Vagina (tissue), 2 donors: ENCODE data around the gene PTPN4. TPM values are rescaled to one million over a fixed set of nuclear protein-coding genes. Genes with fewer than 3 reads are reported as not detected.

Source experiments
- DNase-seq, 2 donors: peaks; one replicate each; pipeline ENCODE4 v3.0.0-alpha.2; 2017; ENCODE audit errors: extremely low spot score in 2 of 2
- H3K27ac ChIP-seq: fragments of 200-600 bp; sonication (generic); one replicate; pipeline ENCODE4 v1.5.1; 2019
- H3K27me3 ChIP-seq: fragments of 200-600 bp; sonication (generic); one replicate; pipeline ENCODE4 v1.5.1; 2019
- H3K36me3 ChIP-seq, 2 donors: fragments of 200-600 bp; sonication (generic); one replicate each; pipeline ENCODE4 v1.5.1; 2017 to 2019
- H3K4me1 ChIP-seq: fragments of 200-600 bp; sonication (generic); one replicate; pipeline ENCODE4 v1.5.1; 2019
- H3K4me3 ChIP-seq, 2 donors: fragments of 200-600 bp; sonication (generic); 1 replicate in 1 of 2; 2 replicates in 1 of 2; pipeline ENCODE4 v1.5.1; 2016 to 2019
- H3K9me3 ChIP-seq: fragments of 200-600 bp; sonication (generic); one replicate; pipeline ENCODE4 v1.5.1; 2019
- POLR2A ChIP-seq, 2 donors: fragments of 450-650 bp; IDR thresholded peaks; one replicate each; pipeline ENCODE4 v1.6.1; 2017; ENCODE audit warnings: antibody characterized with exemption in 2 of 2, mild to moderate bottlenecking in 2 of 2, moderate library complexity in 2 of 2
- POLR2AphosphoS5 ChIP-seq, 2 donors: sonication (generic); formaldehyde crosslinking; IDR thresholded peaks; one replicate each; pipeline ENCODE4 v1.9.0; 2017; ENCODE audit warnings: antibody characterized with exemption in 2 of 2, mild to moderate bottlenecking in 2 of 2, low read depth in 1 of 2; ENCODE audit not compliant: insufficient read depth in 1 of 2
- intact Hi-C: fragments of 100-400 bp; cut with DNase I; formaldehyde crosslinking; loops from one replicate; pipeline ENCODE4 v1.15.1; 2023
- total RNA-seq: library from RNA; depleted of rRNA; stranded (reverse); fragments of >200 nt; gene quantifications from one replicate; pipeline ENCODE4 v1.2.3, GENCODE V29; 2016
- TF ChIP-seq, protein P1 (sequence below), 3 experiments: fragments of 450-650 bp in 2 of 3; fragments of 200-600 bp in 1 of 3; sonication (generic) in 1 of 3; IDR thresholded peaks; one replicate each; pipeline ENCODE4 v1.5.1; 2017 to 2019; ENCODE audit warnings: antibody characterized with exemption in 3 of 3, mild to moderate bottlenecking in 2 of 3, moderate library complexity in 2 of 3

The PTPN4 gene
- total RNA-seq, 1 donor from 2014 or later, result 31.7 TPM

GRCh38 chr2:119713819-119714490 is 45.8 kb upstream of the PTPN4 start:
- Histone ChIP-seq H3K27ac (no peak overlapping the region), H3K27me3 (no peaks in the 10 kb centered on the region), H3K4me1 (no peaks in the 10 kb centered on the region), H3K36me3 (no peaks in the 10 kb centered on the region), H3K4me3 (no peak overlapping the region), H3K9me3 (no peaks in the 10 kb centered on the region)
- intact Hi-C loops, result no loop called here
- no peak for DNase-seq
- TF ChIP-seq POLR2A (IDR thresholded peaks at IDR 0.05), result no peak
- no peak for TF ChIP-seq POLR2AphosphoS5 (IDR thresholded peaks at IDR 0.05; ENCODE audit: insufficient read depth in 1 of 2, low read depth in 1 of 2)
- TF ChIP-seq, protein P1, sequence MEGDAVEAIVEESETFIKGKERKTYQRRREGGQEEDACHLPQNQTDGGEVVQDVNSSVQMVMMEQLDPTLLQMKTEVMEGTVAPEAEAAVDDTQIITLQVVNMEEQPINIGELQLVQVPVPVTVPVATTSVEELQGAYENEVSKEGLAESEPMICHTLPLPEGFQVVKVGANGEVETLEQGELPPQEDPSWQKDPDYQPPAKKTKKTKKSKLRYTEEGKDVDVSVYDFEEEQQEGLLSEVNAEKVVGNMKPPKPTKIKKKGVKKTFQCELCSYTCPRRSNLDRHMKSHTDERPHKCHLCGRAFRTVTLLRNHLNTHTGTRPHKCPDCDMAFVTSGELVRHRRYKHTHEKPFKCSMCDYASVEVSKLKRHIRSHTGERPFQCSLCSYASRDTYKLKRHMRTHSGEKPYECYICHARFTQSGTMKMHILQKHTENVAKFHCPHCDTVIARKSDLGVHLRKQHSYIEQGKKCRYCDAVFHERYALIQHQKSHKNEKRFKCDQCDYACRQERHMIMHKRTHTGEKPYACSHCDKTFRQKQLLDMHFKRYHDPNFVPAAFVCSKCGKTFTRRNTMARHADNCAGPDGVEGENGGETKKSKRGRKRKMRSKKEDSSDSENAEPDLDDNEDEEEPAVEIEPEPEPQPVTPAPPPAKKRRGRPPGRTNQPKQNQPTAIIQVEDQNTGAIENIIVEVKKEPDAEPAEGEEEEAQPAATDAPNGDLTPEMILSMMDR (IDR thresholded peaks at IDR 0.05), result no peak

DNA sequence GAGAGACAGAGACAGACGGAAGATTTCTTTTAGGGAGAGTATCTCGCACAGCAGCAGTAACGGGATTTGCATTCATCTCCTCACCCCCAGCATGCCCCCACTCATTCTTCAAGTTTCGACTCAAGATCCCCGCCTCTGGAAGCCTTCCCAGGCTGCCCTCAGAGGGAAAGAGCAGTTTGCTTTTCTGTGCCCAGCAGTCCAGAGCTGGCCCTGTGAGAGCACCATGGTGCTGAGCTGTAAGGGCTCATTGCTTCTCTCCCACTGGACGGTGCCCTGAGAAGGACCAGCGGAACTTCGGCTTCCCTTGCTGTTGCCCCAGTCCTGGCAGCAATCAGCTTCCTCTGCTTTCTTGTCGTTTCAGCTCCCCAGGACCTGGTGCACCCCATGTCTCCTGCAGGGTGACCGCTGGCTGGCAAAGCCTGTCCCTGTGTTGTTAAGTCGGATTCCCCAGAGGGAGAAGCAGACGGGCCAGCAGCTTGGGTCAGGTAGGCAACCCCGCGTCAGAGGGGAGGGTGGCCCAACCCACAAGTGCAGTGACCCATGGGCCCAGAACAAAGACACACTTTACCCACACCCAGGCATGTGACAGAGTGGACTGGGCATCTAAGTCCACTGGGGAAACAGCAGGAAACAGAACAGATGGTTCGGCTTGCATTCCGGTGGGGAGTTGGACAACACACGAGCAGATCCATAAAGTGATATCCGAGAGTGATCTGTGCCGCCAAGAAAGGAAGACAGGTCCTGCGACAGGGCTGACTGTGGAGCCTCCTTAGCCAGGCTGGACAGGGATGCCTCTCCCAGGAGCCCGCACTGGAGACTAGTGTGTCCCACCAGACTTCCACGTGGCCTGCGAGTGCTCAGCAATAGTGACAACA is 44.1 kb upstream of the PTPN4 start:
- TF ChIP-seq, protein P1 (IDR thresholded peaks at IDR 0.05), result no peak
- TF ChIP-seq POLR2AphosphoS5 (IDR thresholded peaks at IDR 0.05; ENCODE audit: insufficient read depth in 1 of 2, low read depth in 1 of 2) (no peak), POLR2A (IDR thresholded peaks at IDR 0.05) (no peak)
- H3K36me3 ChIP-seq, result no peaks in the 10 kb centered on the region
- H3K27me3 ChIP-seq, result no peaks in the 10 kb centered on the region
- intact Hi-C loops, result no loop called here
- H3K9me3 ChIP-seq, result no peaks in the 10 kb centered on the region
- no peak for DNase-seq
- no peak overlapping the region for H3K4me3 ChIP-seq
- H3K4me1 ChIP-seq, result no peaks in the 10 kb centered on the region
- H3K27ac ChIP-seq, result no peak overlapping the region

GRCh38 chr2:119716284-119716672 is 43.4 kb upstream of the PTPN4 start:
- TF ChIP-seq, protein P1 (IDR thresholded peaks at IDR 0.05), result no peak
- TF ChIP-seq POLR2A (IDR thresholded peaks at IDR 0.05) (no peak), POLR2AphosphoS5 (IDR thresholded peaks at IDR 0.05; ENCODE audit: insufficient read depth in 1 of 2, low read depth in 1 of 2) (no peak)
- H3K27ac ChIP-seq, result no peak overlapping the region
- intact Hi-C loops, result no loop called here
- H3K27me3 ChIP-seq, result no peaks in the 10 kb centered on the region
- no peak for DNase-seq
- H3K36me3 ChIP-seq, result no peaks in the 10 kb centered on the region
- no peak overlapping the region for H3K4me3 ChIP-seq
- no peaks in the 10 kb centered on the region for H3K4me1 ChIP-seq
- no peaks in the 10 kb centered on the region for H3K9me3 ChIP-seq

- intact Hi-C loops, result no loop called here
- no peaks in the 10 kb centered on the region for H3K36me3 ChIP-seq
These were observed 41.0 kb upstream of the PTPN4 start for GRCh38 chr2:119718501-119719260.

More at GRCh38 chr2:119718501-119719260, 41.0 kb upstream of the PTPN4 start:
- no peaks in the 10 kb centered on the region for H3K4me1 ChIP-seq
- no peaks in the 10 kb centered on the region for H3K9me3 ChIP-seq
- TF ChIP-seq, protein P1 (IDR thresholded peaks at IDR 0.05), result no peak
- TF ChIP-seq POLR2A (IDR thresholded peaks at IDR 0.05) (no peak), POLR2AphosphoS5 (IDR thresholded peaks at IDR 0.05; ENCODE audit: insufficient read depth in 1 of 2, low read depth in 1 of 2) (no peak)
- no peak for DNase-seq
- H3K4me3 ChIP-seq, result no peak overlapping the region
- H3K27ac ChIP-seq, result no peak overlapping the region
- H3K27me3 ChIP-seq, result no peaks in the 10 kb centered on the region
